Panc1 (cell line): ENCODE results near the gene YWHAH.

Experiments used
- CTCF ChIP-seq: fragments of 450-650 bp; IDR thresholded peaks from 2 replicates; pipeline ENCODE4 v1.5.1; 2017; ENCODE audit warnings: mild to moderate bottlenecking
- POLR2AphosphoS5 ChIP-seq: IDR thresholded peaks from 2 replicates; pipeline ENCODE4 v1.6.1; 2012; ENCODE audit warnings: mild to moderate bottlenecking, low read depth, low read length, moderate library complexity

GRCh38 chr22:31983911-31984656, 39.7 kb downstream of the YWHAH start:
- TF ChIP-seq CTCF (no peak), POLR2AphosphoS5 (no peak)
